Right lobe of liver (tissue), 4 donors: Measurements from ENCODE around the gene TMEM253.

Experiments
- POLR2A ChIP-seq: fragments of 450-650 bp; IDR thresholded peaks from one replicate; pipeline ENCODE4 v1.6.1; 2017; ENCODE audit warnings: antibody characterized with exemption, mild to moderate bottlenecking
- TF ChIP-seq, protein P1 (sequence below), 4 donors: fragments of 200-600 bp in 3 of 4; fragments of 450-650 bp in 1 of 4; IDR thresholded peaks; one replicate each; pipeline versions ENCODE4 v1.5.1 to v1.8.0; 2016 to 2022; ENCODE audit warnings: antibody characterized with exemption in 4 of 4, mild to moderate bottlenecking in 2 of 4
- donor health status: DM: no; HTN: no; CAD: no.
- donor health status: DM: no; HTN: no; CAD: no.
- donor health status: DM: no; HTN: yes; CAD: no.

DNA sequence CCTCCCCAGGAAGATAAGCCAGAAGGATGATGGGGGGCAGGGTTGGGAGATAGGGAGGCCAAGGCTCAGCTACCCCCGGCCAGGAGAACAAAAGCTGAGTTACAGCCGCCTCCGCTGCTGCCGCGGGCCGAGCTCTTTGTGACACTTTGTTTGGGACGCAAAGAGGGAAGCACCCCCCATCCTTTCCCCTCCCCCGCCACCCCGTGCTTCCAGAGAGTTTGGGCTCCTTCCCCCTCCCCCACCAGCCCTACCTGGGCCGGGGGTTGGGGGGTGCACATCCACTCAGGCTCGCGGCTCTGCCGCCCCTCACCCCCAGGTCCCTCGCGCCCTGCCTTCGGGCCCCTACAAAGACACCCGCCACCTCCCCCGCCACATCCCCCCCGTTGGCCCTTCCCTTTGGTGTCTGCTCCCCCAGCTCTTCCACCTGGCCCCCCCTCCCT, 3.2 kb upstream of the TMEM253 start:
- no peak for TF ChIP-seq POLR2A
- TF ChIP-seq, protein P1, sequence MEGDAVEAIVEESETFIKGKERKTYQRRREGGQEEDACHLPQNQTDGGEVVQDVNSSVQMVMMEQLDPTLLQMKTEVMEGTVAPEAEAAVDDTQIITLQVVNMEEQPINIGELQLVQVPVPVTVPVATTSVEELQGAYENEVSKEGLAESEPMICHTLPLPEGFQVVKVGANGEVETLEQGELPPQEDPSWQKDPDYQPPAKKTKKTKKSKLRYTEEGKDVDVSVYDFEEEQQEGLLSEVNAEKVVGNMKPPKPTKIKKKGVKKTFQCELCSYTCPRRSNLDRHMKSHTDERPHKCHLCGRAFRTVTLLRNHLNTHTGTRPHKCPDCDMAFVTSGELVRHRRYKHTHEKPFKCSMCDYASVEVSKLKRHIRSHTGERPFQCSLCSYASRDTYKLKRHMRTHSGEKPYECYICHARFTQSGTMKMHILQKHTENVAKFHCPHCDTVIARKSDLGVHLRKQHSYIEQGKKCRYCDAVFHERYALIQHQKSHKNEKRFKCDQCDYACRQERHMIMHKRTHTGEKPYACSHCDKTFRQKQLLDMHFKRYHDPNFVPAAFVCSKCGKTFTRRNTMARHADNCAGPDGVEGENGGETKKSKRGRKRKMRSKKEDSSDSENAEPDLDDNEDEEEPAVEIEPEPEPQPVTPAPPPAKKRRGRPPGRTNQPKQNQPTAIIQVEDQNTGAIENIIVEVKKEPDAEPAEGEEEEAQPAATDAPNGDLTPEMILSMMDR (IDR thresholded peaks at IDR 0.05) = no peak
